Stimulated activated CD4-positive, alpha-beta T cell treated with anti-CD3 and anti-CD28 coated beads, Interleukin-12 subunit alpha, Interleukin-12 subunit beta, amount 100 ng/mL, for 24 hours (primary cell): ENCODE measurements around the gene ALMS1.
"Not testable (repeated sequence)": the region's sequence is repeated elsewhere in the genome, so short reads cannot be mapped to it uniquely, and the experiment has no call there.

ENCODE experiments used
- DNase-seq, 2 experiments: peaks; one replicate each; pipeline ENCODE4 v3.0.0-alpha.2; 2020; ENCODE audit warnings: low read depth in 2 of 2

The ALMS1 gene

GRCh38 chr2:73614105-73614504 is 228.5 kb downstream of the ALMS1 start:
- DNase-seq, result peak in 1 of 2 experiments; percentile 12

DNA sequence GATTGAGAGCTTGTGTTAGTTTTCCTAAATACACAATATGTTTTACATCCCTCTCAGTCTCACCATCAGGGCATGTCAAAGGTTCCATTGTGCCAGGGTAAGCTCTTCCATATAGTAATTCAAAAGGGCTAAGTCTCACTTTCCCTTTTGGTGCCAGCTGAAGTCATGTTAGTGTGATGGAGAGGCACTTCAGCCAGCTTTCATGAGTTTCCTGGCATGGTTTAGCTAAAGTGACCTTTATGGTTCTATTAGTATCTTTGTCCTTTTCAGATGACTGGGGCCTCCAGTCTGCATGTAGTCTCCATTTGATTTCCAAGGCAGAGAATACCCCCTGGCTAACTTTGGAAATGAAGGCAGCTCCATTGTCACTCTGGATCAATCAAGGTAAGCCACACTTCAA is 229.4 kb downstream of the ALMS1 start:
- DNase-seq, result no peak

DNA sequence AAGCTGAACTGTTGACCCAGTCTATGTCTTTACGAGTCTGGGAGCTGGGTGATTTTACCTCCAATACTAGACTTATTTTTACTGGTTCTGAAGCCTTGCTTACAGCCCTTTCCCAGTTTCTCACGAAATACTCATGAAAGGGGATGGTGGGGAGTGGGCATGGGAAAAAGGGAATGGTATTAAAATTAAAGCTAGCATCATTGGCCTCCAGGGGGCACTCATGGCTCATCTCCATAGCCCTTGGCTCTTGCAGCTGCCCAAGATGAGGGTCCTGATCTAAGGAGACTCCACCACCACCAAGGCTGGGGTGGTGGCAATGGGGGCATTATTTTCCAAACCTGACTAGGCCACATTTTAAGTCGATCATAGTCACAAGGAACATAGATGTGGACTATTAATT is 234.3 kb downstream of the ALMS1 start:
- not testable (repeated sequence) for DNase-seq

DNA sequence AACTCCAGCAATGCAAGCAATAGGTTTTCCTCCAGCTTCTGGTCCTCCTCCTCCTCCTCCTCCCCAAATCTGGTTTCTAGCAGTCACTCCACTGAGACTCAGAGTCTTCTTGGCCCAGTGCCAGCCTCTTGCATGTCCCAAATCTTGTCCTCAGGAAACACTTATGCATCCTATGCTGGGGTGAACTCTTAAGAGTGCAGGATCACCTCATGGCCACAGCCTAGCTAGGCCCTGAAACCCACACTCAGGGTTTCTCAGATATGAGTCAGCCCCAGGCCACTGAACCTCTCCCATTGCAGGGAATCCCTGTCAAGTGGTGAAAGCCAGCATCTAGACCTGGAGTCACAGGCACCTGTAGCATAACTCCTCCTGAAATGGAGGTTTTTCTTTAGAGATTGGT is 238.4 kb downstream of the ALMS1 start:
- DNase-seq, result not testable (repeated sequence)

DNA sequence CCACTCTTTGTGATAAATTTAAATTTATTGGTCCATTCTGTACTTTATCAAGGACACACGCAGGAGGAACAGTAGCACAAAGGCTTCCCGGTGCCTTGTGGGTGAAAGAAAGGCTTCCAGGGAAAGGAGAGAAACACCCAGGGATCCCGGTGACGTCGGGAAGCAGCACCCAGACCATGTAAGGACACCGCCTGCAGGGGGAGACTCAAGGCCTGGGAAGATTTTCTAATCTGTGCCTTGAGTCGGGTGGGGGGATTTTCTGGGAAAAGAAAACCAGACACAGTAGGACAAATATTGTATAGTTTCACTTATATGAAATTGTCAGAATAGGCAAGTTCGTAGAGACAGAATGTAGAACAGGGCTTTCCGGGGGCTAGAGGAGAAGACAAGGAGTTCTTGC is 239.0 kb downstream of the ALMS1 start:
- not testable (repeated sequence) for DNase-seq

DNA sequence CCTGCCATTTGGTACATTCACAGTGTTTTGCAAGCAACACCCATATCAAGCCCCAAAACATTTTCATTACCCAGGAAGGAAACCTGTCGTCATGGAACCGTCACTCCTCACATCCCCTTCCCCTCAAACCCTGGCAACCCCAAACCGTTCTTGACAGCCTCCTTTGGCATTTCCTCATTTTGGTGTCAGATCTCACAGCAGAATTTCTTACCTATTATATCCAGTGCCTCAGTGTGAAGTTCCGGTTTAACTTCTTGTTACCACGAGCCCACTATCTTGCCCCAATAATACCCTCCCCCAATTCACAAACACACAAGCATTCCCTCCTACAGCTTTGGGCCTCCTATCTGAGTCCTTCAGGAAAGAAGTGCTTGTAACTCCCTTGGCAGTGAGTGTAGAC is 240.6 kb downstream of the ALMS1 start:
- not testable (repeated sequence) for DNase-seq

DNA sequence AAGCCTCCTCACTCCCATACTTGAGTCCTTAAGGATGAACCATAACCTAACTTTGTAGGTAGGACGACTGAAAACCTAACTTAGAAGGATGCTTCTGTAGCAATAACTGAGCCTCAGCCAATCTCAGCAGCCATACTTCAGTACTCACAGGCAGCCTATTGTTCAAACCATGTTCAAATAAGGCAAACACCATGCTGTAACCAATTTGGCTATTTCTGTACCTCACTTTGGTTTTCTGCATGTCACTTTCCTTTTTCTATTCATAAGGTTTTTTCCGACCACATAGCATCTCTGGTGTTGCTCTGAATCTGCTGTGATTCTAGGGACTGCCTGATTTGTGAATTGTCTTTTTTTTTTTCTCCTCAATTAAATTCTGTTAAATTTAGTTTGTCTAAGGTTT is 242.9 kb downstream of the ALMS1 start:
- not testable (repeated sequence) for DNase-seq

DNA sequence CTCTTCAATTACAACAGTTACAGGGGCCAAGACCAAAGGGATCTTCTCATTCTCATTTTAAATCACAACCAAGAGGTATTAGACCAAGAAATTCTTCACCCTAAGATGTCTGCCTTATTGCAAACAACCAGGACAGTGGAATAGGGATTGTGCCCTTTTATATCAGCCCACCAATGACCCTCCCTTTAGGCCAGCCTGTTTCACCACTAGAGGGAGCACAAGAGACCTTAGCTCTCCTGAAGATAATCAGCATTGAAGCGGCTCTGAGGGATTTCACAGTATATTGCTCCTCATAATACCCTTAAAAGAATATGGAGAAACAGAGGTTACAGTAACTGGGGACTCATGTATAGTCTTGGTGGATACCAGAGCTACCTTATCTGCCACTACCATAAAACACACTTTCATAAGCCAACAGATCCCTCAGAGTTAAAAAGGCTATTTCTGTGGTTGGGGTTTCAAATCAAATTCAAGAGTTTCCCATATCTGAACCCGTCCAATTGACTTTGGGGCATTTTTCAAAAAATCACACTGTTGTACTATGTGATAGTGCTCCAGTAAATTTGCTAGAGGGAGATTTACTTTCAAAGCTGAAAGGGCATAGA is 245.1 kb downstream of the ALMS1 start:
- DNase-seq, result not testable (repeated sequence)

- not testable (repeated sequence) for DNase-seq
These were observed 251.3 kb downstream of the ALMS1 start for GRCh38 chr2:73636977-73637376.

GRCh38 chr2:73638429-73638828 is 252.8 kb downstream of the ALMS1 start:
- DNase-seq, result no peak

GRCh38 chr2:73640511-73640911 is 254.9 kb downstream of the ALMS1 start:
- DNase-seq, result no peak

- DNase-seq, result no peak
These were observed 255.5 kb downstream of the ALMS1 start for GRCh38 chr2:73640946-73641766.

GRCh38 chr2:73641767-73642062 is 256.1 kb downstream of the ALMS1 start:
- DNase-seq, result no peak

DNA sequence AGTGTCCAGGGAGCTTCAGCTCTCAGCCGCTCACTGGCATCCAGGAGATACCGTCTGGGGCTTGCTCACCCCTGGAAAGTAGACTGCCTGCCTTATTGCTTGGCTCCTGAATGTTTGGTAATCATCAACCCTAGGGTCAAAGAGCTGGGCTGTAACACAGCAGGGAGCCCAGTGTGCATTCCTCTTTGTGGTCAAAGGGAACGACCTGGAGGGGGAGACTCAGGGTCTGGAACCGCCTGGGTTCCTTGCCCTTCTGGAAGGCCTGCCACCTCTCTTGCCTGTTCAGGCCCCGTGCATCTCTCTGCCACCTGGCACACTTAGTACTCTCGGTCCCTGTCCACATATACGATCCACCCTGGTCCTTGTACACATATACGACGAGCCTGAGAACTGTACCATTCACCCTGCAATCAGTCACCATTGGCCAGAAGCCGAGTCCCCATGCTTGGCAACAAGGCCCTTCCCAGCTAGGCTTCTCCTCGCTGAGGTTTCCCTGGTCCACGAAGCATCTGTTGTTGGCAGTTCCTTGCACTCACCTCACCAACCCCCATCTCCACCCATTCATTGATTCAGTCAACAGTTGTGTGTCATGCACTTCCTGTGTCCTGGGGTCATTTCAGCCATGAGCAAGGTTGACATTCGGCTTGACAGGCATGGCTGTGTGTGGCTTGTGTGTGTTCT is 256.8 kb downstream of the ALMS1 start, which contains the start of gene NAT8:
Gene NAT8 (minus strand): TSS at position 85 of the 681 bp plus-strand sequence. CDS start 794 bp downstream, outside the sequence.
- DNase-seq, result no peak

DNA sequence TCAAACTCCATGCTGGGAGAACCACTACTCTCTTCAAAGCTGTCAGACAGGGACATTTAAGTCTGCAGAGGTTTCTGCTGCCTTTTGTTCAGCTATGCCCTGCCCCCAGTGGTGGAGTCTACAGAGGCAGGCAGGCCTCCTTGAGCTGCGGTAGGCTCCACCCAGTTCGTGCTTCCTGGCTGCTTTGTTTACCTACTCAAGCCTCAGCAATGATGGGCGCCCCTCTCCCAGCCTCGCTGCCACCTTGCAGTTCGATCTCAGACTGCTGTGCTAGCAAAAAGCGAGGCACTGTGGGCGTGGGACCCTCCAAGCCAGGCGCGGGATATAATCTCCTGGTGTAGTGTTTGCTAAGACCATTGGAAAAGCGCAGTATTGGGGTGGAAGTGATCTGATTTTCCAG is 262.1 kb downstream of the ALMS1 start:
- DNase-seq, result not testable (repeated sequence)

GRCh38 chr2:73651591-73652230 is 266.1 kb downstream of the ALMS1 start:
- DNase-seq, result no peak

GRCh38 chr2:73652348-73652747 is 266.7 kb downstream of the ALMS1 start:
- DNase-seq, result no peak

GRCh38 chr2:73654175-73654574 is 268.5 kb downstream of the ALMS1 start:
- no peak for DNase-seq
